H9 (cell line): Measurements from ENCODE around the gene ZBTB43. TPM values are rescaled to one million over a fixed set of nuclear protein-coding genes. Genes with fewer than 3 reads are reported as not detected.

Experiments
- DNase-seq: peaks from one replicate; pipeline ENCODE4 v3.0.0-alpha.2; 2017
- H2AFZ ChIP-seq: one replicate; pipeline ENCODE4 v1.6.1; 2013; ENCODE audit warnings: mild to moderate bottlenecking, low read length, control low read depth, moderate library complexity
- H2AK5ac ChIP-seq: 2 replicates; pipeline ENCODE4 v1.6.1; 2013; ENCODE audit warnings: low read length, control low read depth, mixed read lengths; ENCODE audit not compliant: insufficient read length
- H2BK120ac ChIP-seq: one replicate; pipeline ENCODE4 v1.6.1; 2013; ENCODE audit warnings: low read depth, mild to moderate bottlenecking, low read length, control low read depth, inconsistent platforms; ENCODE audit not compliant: poor library complexity, severe bottlenecking
- H2BK12ac ChIP-seq: 2 replicates; pipeline ENCODE4 v1.6.1; 2013; ENCODE audit warnings: low read length, control low read depth, mixed read lengths, low read depth; ENCODE audit not compliant: insufficient read length
- H2BK15ac ChIP-seq: 2 replicates; pipeline ENCODE4 v1.6.1; 2013; ENCODE audit warnings: low read depth, low read length, control low read depth
- H2BK20ac ChIP-seq: one replicate; pipeline ENCODE4 v1.6.1; 2013; ENCODE audit warnings: low read depth, mild to moderate bottlenecking, low read length, control low read depth, inconsistent platforms; ENCODE audit not compliant: poor library complexity, severe bottlenecking
- H2BK5ac ChIP-seq: 2 replicates; pipeline ENCODE4 v1.6.1; 2013; ENCODE audit warnings: low read length, control low read depth, mixed read lengths; ENCODE audit not compliant: insufficient read length
- H3K14ac ChIP-seq: 2 replicates; pipeline ENCODE4 v1.6.1; 2013; ENCODE audit warnings: low read length, control low read depth; ENCODE audit not compliant: insufficient read depth
- H3K18ac ChIP-seq: 2 replicates; pipeline ENCODE4 v1.6.1; 2013; ENCODE audit warnings: low read depth, mild to moderate bottlenecking, mixed read lengths, low read length, control low read depth; ENCODE audit not compliant: insufficient read length
- H3K23ac ChIP-seq: 2 replicates; pipeline ENCODE4 v1.6.1; 2013; ENCODE audit warnings: low read length, control low read depth, mixed read lengths, low read depth; ENCODE audit not compliant: insufficient read length
- H3K23me2 ChIP-seq: 2 replicates; pipeline ENCODE4 v1.6.1; 2013; ENCODE audit warnings: low read depth, mild to moderate bottlenecking, mixed read lengths, low read length, control low read depth; ENCODE audit not compliant: insufficient read length, poor library complexity, severe bottlenecking
- H3K27ac ChIP-seq: 2 replicates; pipeline ENCODE4 v1.5.1; 2013; ENCODE audit warnings: low read length, control low read depth, mixed read lengths, low read depth; ENCODE audit not compliant: insufficient read length
- H3K27me3 ChIP-seq: 2 replicates; pipeline ENCODE4 v1.6.1; 2013; ENCODE audit warnings: low read length, control low read depth, inconsistent platforms; ENCODE audit not compliant: insufficient read depth
- H3K4ac ChIP-seq: 2 replicates; pipeline ENCODE4 v1.6.1; 2013; ENCODE audit warnings: low read depth, mild to moderate bottlenecking, control low read depth, inconsistent platforms, low read length, moderate library complexity
- H3K4me1 ChIP-seq: 2 replicates; pipeline ENCODE4 v1.6.1; 2013; ENCODE audit warnings: low read length, control low read depth, inconsistent platforms; ENCODE audit not compliant: insufficient read depth
- H3K4me2 ChIP-seq: 2 replicates; pipeline ENCODE4 v1.6.1; 2013; ENCODE audit warnings: low read length, control low read depth, mixed read lengths; ENCODE audit not compliant: insufficient read length, insufficient read depth
- H3K56ac ChIP-seq: 2 replicates; pipeline ENCODE4 v1.6.1; 2013; ENCODE audit warnings: low read depth, mild to moderate bottlenecking, mixed read lengths, low read length, control low read depth; ENCODE audit not compliant: insufficient read length
- H3K79me1 ChIP-seq: 2 replicates; pipeline ENCODE4 v1.6.1; 2013; ENCODE audit warnings: low read depth, mild to moderate bottlenecking, moderate library complexity, low read length, control low read depth, inconsistent platforms; ENCODE audit not compliant: insufficient read depth, poor library complexity, severe bottlenecking
- H3K79me2 ChIP-seq: 2 replicates; pipeline ENCODE4 v1.6.1; 2013; ENCODE audit warnings: low read length, control low read depth, inconsistent platforms; ENCODE audit not compliant: insufficient read depth
- H3K9ac ChIP-seq: 2 replicates; pipeline ENCODE4 v1.6.1; 2013; ENCODE audit warnings: low read length, control low read depth, mixed read lengths; ENCODE audit not compliant: insufficient read length; ENCODE audit errors: extremely low read depth
- H3K9me3 ChIP-seq: one replicate; pipeline ENCODE4 v1.6.1; 2013; ENCODE audit warnings: low read depth, low read length, inconsistent platforms; ENCODE audit not compliant: control insufficient read depth
- H3T11ph ChIP-seq: one replicate; pipeline ENCODE4 v1.6.1; 2013; ENCODE audit warnings: mild to moderate bottlenecking, low read length, control low read depth, inconsistent platforms
- H4K20me1 ChIP-seq: one replicate; pipeline ENCODE4 v1.6.1; 2013; ENCODE audit not compliant: control insufficient read depth, insufficient read length, insufficient read depth
- H4K5ac ChIP-seq: 2 replicates; pipeline ENCODE4 v1.6.1; 2013; ENCODE audit warnings: low read depth, mild to moderate bottlenecking, mixed read lengths, low read length, control low read depth; ENCODE audit not compliant: insufficient read length
- H4K8ac ChIP-seq: replicated peaks from 2 replicates; pipeline ENCODE4 v1.6.1; 2013; ENCODE audit warnings: low read length, control low read depth, mixed read lengths, low read depth; ENCODE audit not compliant: insufficient read length
- H4K91ac ChIP-seq: 2 replicates; pipeline ENCODE4 v1.6.1; 2013; ENCODE audit warnings: low read depth, mild to moderate bottlenecking, moderate library complexity, mixed read lengths, low read length, control low read depth; ENCODE audit not compliant: insufficient read length
- H3K27ac Mint-ChIP-seq, 3 experiments: 2 replicates in 2 of 3; 3 replicates in 1 of 3; pipeline ENCODE4 v1.8.0; 2020 to 2021; ENCODE audit warnings: mixed read lengths in 3 of 3, mild to moderate bottlenecking in 1 of 3, moderate library complexity in 1 of 3
- H3K27me3 Mint-ChIP-seq: 2 replicates; pipeline ENCODE4 v1.8.0; 2021; ENCODE audit warnings: low read depth, mild to moderate bottlenecking, moderate library complexity, mixed read lengths
- H3K36me3 Mint-ChIP-seq, 3 experiments: 2 replicates in 2 of 3; 3 replicates in 1 of 3; pipeline ENCODE4 v1.8.0; 2020 to 2021; ENCODE audit warnings: low read depth in 3 of 3, mixed read lengths in 3 of 3; ENCODE audit not compliant: insufficient read depth in 1 of 3
- H3K4me1 Mint-ChIP-seq, 2 experiments: 2 replicates each; pipeline ENCODE4 v1.8.0; 2020; ENCODE audit warnings: mixed read lengths in 2 of 2
- H3K4me3 Mint-ChIP-seq, 2 experiments: 2 replicates in 1 of 2; 3 replicates in 1 of 2; pipeline ENCODE4 v1.8.0; 2020 to 2021; ENCODE audit warnings: mild to moderate bottlenecking in 2 of 2, mixed read lengths in 2 of 2, moderate library complexity in 1 of 2
- H3K9me3 Mint-ChIP-seq, 2 experiments: 2 replicates in 1 of 2; 3 replicates in 1 of 2; pipeline ENCODE4 v1.8.0; 2020; ENCODE audit warnings: mild to moderate bottlenecking in 2 of 2, mixed read lengths in 2 of 2, moderate library complexity in 1 of 2
- WGBS: extraction: QIAGEN DNeasy Blood & Tissue Kit; methylation state at CpG from one replicate; pipeline ENCODE4 v1.1.7; 2013; ENCODE audit warnings: missing lambda C conversion rate, low lambda C conversion rate, mixed read lengths; ENCODE audit not compliant: insufficient read length; ENCODE audit errors: extremely low coverage; 5-methylcytosine and 5-hydroxymethylcytosine counted together
- total RNA-seq: library from RNA; stranded (reverse); gene quantifications from 2 replicates; pipeline ENCODE4 v1.2.1, GENCODE V29; 2021
- TF ChIP-seq, protein P1 (sequence below): fragments of 200-600 bp; sonication (generic); conservative IDR thresholded peaks from 3 replicates; pipeline ENCODE4 v1.8.0; 2021; ENCODE audit warnings: antibody characterized with exemption, mild to moderate bottlenecking

Gene ZBTB43
- total RNA-seq, 1 experiment from 2014 or later = 15.7 TPM

DNA sequence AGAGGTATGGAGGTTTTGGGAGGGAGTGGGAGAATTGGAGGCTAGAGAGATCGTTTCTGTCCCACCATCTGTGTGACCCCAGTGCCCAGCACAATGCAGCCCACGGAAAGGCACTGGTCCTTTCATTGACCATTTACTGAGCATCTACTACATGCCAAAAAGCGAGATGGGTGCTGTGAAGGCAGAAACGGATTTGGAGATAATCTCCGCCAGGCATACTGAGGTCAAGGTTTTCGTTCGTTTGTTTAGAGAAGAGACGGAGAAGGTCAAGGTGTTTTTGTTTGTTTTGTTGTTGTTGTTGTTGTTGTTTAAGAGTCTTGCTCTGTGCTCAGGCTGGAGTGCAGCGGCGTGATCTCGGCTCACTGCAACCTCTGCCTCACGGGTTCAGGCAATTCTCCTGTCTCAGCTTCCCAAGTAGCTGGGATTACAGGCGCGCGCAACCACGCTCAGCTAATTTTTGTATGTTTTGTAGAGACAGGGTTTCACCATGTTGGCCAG, 593 bp upstream of the ZBTB43 start:
- no peak overlapping the region for H3K18ac ChIP-seq
- H3K4me3 Mint-ChIP-seq = peak overlapping the region; percentile 86 to 95
- no peak overlapping the region for H2BK12ac ChIP-seq
- peaks cover 5% of the 10 kb centered on the region for H3K79me1 ChIP-seq
- no peak overlapping the region for H2BK15ac ChIP-seq
- no peaks in the 10 kb centered on the region; a peak in 1 of 7 replicates for H3K36me3 Mint-ChIP-seq
- H3K27ac ChIP-seq = no peak overlapping the region
- H3K4me1 ChIP-seq = peaks cover 3% of the 10 kb centered on the region; the same call in 1 of the 2 replicates
- H3K4me2 ChIP-seq = peak overlapping the region; percentile 85
- no peak overlapping the region for H3K14ac ChIP-seq
- peaks cover 6% of the 10 kb centered on the region; the same call in 1 of the 2 replicates for H3K79me2 ChIP-seq
- no peak overlapping the region for H4K8ac ChIP-seq
- TF ChIP-seq, protein P1, sequence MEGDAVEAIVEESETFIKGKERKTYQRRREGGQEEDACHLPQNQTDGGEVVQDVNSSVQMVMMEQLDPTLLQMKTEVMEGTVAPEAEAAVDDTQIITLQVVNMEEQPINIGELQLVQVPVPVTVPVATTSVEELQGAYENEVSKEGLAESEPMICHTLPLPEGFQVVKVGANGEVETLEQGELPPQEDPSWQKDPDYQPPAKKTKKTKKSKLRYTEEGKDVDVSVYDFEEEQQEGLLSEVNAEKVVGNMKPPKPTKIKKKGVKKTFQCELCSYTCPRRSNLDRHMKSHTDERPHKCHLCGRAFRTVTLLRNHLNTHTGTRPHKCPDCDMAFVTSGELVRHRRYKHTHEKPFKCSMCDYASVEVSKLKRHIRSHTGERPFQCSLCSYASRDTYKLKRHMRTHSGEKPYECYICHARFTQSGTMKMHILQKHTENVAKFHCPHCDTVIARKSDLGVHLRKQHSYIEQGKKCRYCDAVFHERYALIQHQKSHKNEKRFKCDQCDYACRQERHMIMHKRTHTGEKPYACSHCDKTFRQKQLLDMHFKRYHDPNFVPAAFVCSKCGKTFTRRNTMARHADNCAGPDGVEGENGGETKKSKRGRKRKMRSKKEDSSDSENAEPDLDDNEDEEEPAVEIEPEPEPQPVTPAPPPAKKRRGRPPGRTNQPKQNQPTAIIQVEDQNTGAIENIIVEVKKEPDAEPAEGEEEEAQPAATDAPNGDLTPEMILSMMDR = no peak
- 100% methylated on average over 4 of the region's 16 CpGs for WGBS
- no peaks in the 10 kb centered on the region for H3K9me3 Mint-ChIP-seq
- H3K56ac ChIP-seq = no peak overlapping the region
- no peak overlapping the region for H3T11ph ChIP-seq
- no peak overlapping the region for H2BK120ac ChIP-seq
- DNase-seq = no peak
- H3K23ac ChIP-seq = no peak overlapping the region
- no peak overlapping the region for H2BK5ac ChIP-seq
- peaks cover 25% of the 10 kb centered on the region for H3K27me3 Mint-ChIP-seq
- no peak overlapping the region for H4K5ac ChIP-seq
- peaks cover 6% of the 10 kb centered on the region for H3K23me2 ChIP-seq
- peak overlapping the region; percentile 24 for H3K9ac ChIP-seq
- peaks cover 13 to 16% of the 10 kb centered on the region in 2 experiments for H3K4me1 Mint-ChIP-seq
- no peak overlapping the region for H2AFZ ChIP-seq
- no peaks in the 10 kb centered on the region for H4K20me1 ChIP-seq
- H4K91ac ChIP-seq = no peak overlapping the region
- no peaks in the 10 kb centered on the region for H3K27me3 ChIP-seq
- H3K27ac Mint-ChIP-seq = peak overlapping the region in 2 of 3 experiments; percentile 23 to 95; a peak in 2 of 7 replicates
- no peak overlapping the region for H2AK5ac ChIP-seq
- no peaks in the 10 kb centered on the region for H3K9me3 ChIP-seq
- H3K4ac ChIP-seq = no peak overlapping the region
- no peak overlapping the region for H2BK20ac ChIP-seq
